SKM-1 treated with dmso at 0.1 percent for 144 hours (cell line): Measurements from ENCODE around the gene MYLK.

Experiments used
- DNase-seq: peaks from one replicate; lab custom pipeline; 2025; ENCODE audit not compliant: unreplicated experiment; lab: John Stamatoyannopoulos, UW

Gene MYLK

GRCh38 chr3:123792473-123793201 lies 91.5 kb downstream of the MYLK start:
- DNase-seq = no peak

DNA sequence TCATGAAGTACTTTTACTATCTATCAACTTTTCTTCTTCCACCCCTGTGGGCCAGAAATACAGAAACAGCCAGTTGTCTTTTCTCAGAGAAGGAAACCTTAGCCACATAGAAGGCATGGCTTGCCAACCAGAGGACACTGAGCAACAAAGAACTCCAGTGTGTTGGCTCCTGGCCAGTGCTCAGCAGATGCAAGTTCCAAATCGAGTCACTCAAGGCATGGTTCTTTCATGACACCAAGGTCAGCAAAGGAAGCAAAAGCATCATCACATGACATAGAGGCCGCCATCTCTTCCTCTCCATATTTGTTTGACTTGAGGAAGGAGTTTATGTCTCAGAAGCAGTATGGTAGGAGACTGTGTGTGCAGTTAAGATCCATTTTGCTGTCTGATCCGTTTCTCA lies 92.2 kb downstream of the MYLK start:
- no peak for DNase-seq

- no peak for DNase-seq
Observed at GRCh38 chr3:123791417-123791816, 92.7 kb downstream of the MYLK start.

GRCh38 chr3:123791073-123791370 lies 93.1 kb downstream of the MYLK start:
- DNase-seq = no peak

DNA sequence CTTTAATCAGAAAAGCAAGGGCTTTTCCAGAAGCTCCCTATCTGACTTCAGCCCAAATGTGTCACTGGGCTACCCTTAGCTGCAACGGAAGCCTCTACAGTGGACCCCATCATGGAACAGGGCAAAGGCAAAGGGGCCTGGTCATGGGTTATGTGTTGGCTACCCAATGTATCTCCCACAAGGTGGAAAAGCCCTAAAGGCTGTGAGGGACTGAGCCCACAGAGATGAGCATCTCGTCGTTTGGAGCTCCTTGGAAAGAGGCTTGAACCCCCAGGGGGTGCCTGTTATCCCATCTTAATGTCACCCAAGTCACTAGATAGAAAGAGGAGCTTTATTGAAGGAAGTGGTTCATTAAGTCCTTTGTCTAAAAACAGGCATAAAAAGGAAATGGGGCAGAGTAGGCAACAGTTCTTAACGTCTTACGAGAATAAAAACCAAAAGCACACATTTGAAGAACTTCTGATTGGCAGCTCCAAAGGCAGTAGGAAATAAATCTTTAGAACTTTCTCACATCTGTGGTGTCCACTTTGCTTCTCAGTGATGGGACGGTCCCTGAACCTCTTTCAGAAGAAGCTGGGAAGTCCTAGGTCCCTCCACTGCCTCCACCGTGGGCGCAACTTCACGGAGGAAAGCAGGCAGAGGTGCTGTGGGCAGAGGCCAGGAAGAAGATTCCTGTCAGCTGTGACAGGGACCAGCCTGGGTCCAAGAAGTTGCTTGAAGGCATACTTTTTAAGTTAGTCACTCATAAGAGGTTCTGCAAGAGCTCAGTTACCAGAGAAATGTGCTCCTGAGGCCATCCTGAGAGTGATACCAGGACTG lies 93.7 kb downstream of the MYLK start:
- no peak for DNase-seq

- DNase-seq = no peak
Observed at GRCh38 chr3:123789760-123790159, 94.4 kb downstream of the MYLK start.

GRCh38 chr3:123789160-123789559 lies 95.0 kb downstream of the MYLK start:
- no peak for DNase-seq

DNA sequence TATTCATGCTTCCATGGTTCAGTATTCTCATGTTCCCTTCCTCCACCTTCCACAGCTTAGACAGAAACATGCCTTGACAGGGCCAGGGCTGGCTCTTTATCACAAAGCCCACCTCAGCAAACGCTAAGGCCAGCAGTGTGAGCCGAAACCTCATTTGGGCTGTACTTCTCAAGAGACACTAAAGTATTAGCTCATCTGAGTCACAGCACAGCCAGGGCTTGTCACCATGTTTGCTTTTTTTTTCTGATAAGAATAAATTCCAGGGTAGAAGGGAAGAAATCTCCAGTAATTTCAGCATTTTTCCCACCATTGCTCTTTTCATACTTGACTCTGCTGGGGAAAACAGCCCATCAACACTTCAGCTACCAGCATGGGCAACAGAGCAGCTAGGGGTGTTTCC lies 95.4 kb downstream of the MYLK start:
- DNase-seq = no peak

GRCh38 chr3:123787133-123787532 lies 97.0 kb downstream of the MYLK start:
- no peak for DNase-seq

DNA sequence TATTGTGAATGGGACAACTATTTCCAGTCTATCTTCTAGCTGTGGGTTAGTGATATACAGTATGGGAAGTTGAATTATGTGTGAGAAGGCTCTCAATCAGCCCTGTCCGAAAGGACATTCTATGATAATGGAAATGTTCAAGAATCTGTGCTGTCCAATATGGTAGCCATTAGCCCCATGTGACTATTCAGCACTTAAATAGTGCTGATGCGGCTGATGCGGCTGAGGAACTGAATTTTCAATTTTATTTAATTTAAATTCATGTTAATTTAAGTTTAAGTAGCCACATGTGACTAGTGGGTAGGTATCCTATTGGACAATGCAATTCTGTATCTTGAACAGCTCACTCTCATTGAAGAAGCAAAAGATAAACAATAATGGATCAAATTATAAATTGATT lies 98.5 kb downstream of the MYLK start:
- DNase-seq = no peak

GRCh38 chr3:123783811-123784210 lies 100.3 kb downstream of the MYLK start:
- DNase-seq = no peak

- no peak for DNase-seq
Observed at GRCh38 chr3:123783050-123783689, 101.0 kb downstream of the MYLK start.

GRCh38 chr3:123782488-123782887 lies 101.6 kb downstream of the MYLK start:
- no peak for DNase-seq

GRCh38 chr3:123781571-123782275 lies 102.4 kb downstream of the MYLK start:
- no peak for DNase-seq

GRCh38 chr3:123781138-123781537 lies 103.0 kb downstream of the MYLK start:
- DNase-seq = no peak

GRCh38 chr3:123780656-123781055 lies 103.5 kb downstream of the MYLK start:
- no peak for DNase-seq

- no peak for DNase-seq
Observed at GRCh38 chr3:123779655-123780231, 104.4 kb downstream of the MYLK start.

DNA sequence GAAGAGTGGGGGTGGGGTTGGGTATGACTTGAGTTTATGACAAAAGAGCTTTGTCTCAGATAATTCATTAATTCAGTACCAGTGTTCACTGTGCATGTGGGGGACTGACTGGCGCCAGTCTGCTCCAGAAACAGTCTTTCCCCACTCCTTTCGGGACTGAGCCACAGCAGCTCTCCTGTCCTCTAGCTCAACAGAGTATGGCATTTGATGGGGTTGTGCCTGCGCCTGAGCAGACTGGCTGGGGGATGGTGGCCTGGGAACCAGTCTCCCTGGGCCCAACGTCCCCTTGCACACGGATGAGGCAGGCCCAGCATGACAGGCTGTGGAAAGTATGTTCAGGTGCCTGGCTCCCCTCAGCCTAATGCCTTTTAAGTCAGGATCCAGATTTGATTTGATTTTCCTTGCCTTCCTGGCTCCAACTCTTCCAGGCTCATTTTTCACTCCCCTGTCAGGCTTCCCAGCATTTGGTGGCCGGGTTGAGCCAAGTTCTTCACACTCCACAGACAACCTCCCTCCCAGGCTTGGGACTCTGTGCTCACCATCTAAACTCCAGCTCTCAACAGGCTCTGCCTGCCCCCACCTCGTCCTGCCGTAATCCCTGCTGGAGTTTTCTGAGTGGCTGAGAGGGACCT lies 105.0 kb downstream of the MYLK start:
- DNase-seq = no peak

DNA sequence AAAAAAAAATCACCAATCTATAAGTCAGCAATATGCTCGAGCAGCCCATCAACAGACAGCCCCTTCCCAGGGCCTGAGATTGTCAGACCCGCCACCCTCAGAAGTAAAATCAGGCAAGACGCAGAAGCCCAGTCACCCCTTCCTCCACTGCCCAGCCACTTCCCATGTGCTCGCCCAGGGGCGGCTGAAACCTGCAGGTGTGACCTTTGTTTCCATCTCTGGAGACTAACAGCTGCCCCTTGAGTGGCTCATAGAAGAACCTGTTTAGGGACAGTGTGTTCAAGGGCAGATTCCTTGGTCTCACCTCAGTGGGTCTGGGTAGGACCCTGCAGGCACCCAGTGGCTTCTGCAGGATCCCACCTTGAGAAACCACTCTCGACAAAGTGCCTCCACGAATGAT lies 105.6 kb downstream of the MYLK start:
- no peak for DNase-seq

- no peak for DNase-seq
Observed at GRCh38 chr3:123776071-123776782, 107.9 kb downstream of the MYLK start.
